Measurements from ENCODE around the gene CHRNA4. TPM values are rescaled to one million over a fixed set of nuclear protein-coding genes. Genes with fewer than 3 reads are reported as not detected.

CHRNA4 gene
- total and polyA plus RNA-seq, 2 of the 13 experiments (the other 11 are each of a cell fraction or from before 2014, with no cell fraction given), result not detected

DNA sequence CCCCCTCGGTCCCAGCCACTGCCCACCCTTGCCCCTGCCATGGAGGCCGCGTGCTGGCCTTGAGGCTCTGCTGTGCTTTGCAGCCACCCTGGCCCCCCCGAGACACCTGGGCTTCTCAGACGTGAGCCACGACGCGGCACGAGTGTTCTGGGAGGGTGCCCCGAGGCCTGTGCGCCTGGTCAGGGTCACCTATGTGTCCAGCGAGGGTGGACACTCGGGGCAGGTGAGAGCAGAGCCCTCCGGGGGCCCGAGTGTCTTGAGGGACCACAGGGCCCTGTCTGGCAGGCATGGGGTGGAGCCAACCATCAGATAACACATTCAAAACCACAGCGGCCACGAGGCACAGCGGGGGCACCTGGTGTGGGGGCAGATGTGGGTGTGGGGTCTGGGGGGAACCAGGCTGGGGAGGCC is 49.3 kb downstream of the CHRNA4 start:
- in situ Hi-C loops (cut with HindIII; ENCODE audit: extremely low pct_ligation_motif_present, low pct_unique_long_range_greater_than_20kb) (no loop called here), intact Hi-C loops (cut with micrococcal nuclease; ENCODE audit: unreplicated experiment) (no loop called here)
- no peaks in the 10 kb centered on the region for H3K79me2 ChIP-seq (ENCODE audit: insufficient read depth, low read length)
- no peak overlapping the region for H3K4me2 ChIP-seq (ENCODE audit: low read depth, low read length)
- no peaks in the 10 kb centered on the region for H3K9me3 ChIP-seq (ENCODE audit: low read length)
- ChIA-PET CTCF (ENCODE audit: low intra/inter-chr PET ratio, low total read pairs) (interaction anchor here (3.4 kb wide), 1 partner anchor 71 kb away, joined by 69 read pairs; no protein-coding TSS in a partner anchor), POLR2A (no interaction called here)
- H3K36me3 ChIP-seq (replicated peaks in 1 of 2; ENCODE audit: control insufficient read depth in 1 of 2, insufficient read depth in 2 of 2, low read length in 2 of 2), result no peaks in the 10 kb centered on the region
- H3K4me3 ChIP-seq (replicated peaks in 1 of 3; ENCODE audit: insufficient read depth in 1 of 3, low read depth in 2 of 3, low read length in 3 of 3), result no peak overlapping the region
- H3K4me1 ChIP-seq (ENCODE audit: insufficient read depth, low read length), result no peaks in the 10 kb centered on the region
- peaks cover 14% of the 10 kb centered on the region; the same call in 1 of the 2 replicates for H4K20me1 ChIP-seq (ENCODE audit: insufficient read depth, low read length)
- WGBS (ENCODE audit: low lambda C conversion rate), result 9% methylated on average over 6 of the region's 18 CpGs
- no TSS peak for BruUV-seq (replicated peaks)
- H2AFZ ChIP-seq (ENCODE audit: low read length), result no peak overlapping the region
- no peak for FAIRE-seq
- no peak for DNase-seq (ENCODE audit: low spot score)
- no peak for ATAC-seq
- no peak overlapping the region for H3K9ac ChIP-seq (ENCODE audit: insufficient read depth, low read depth, low read length)
- no peak overlapping the region for H3K27ac ChIP-seq (ENCODE audit: extremely low read length, insufficient read depth, low read length)
- H3K27me3 ChIP-seq (ENCODE audit: control insufficient read depth in 1 of 2, insufficient read depth in 2 of 2, low read length in 2 of 2), result peaks cover 20 to 72% of the 10 kb centered on the region in 2 experiments
- TF ChIP-seq, protein P1, sequence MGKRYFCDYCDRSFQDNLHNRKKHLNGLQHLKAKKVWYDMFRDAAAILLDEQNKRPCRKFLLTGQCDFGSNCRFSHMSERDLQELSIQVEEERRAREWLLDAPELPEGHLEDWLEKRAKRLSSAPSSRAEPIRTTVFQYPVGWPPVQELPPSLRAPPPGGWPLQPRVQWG (CRISPR knock-in tag; IDR thresholded peaks at IDR 0.05; ENCODE audit: borderline replicate concordance, low read depth), result no peak
- no peak for TF ChIP-seq NFE2 (CRISPR knock-in tag; IDR thresholded peaks at IDR 0.05)
- TF ChIP-seq, protein P2, sequence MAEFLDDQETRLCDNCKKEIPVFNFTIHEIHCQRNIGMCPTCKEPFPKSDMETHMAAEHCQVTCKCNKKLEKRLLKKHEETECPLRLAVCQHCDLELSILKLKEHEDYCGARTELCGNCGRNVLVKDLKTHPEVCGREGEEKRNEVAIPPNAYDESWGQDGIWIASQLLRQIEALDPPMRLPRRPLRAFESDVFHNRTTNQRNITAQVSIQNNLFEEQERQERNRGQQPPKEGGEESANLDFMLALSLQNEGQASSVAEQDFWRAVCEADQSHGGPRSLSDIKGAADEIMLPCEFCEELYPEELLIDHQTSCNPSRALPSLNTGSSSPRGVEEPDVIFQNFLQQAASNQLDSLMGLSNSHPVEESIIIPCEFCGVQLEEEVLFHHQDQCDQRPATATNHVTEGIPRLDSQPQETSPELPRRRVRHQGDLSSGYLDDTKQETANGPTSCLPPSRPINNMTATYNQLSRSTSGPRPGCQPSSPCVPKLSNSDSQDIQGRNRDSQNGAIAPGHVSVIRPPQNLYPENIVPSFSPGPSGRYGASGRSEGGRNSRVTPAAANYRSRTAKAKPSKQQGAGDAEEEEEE (CRISPR knock-in tag; IDR thresholded peaks at IDR 0.05; ENCODE audit: borderline replicate concordance), result no peak
- no peak for TF ChIP-seq TOPORS (CRISPR knock-in tag; IDR thresholded peaks at IDR 0.05)
- no peak for TF ChIP-seq ZNF180 (CRISPR knock-in tag; IDR thresholded peaks at IDR 0.05; ENCODE audit: borderline replicate concordance, low read depth)
- TF ChIP-seq, protein P3, sequence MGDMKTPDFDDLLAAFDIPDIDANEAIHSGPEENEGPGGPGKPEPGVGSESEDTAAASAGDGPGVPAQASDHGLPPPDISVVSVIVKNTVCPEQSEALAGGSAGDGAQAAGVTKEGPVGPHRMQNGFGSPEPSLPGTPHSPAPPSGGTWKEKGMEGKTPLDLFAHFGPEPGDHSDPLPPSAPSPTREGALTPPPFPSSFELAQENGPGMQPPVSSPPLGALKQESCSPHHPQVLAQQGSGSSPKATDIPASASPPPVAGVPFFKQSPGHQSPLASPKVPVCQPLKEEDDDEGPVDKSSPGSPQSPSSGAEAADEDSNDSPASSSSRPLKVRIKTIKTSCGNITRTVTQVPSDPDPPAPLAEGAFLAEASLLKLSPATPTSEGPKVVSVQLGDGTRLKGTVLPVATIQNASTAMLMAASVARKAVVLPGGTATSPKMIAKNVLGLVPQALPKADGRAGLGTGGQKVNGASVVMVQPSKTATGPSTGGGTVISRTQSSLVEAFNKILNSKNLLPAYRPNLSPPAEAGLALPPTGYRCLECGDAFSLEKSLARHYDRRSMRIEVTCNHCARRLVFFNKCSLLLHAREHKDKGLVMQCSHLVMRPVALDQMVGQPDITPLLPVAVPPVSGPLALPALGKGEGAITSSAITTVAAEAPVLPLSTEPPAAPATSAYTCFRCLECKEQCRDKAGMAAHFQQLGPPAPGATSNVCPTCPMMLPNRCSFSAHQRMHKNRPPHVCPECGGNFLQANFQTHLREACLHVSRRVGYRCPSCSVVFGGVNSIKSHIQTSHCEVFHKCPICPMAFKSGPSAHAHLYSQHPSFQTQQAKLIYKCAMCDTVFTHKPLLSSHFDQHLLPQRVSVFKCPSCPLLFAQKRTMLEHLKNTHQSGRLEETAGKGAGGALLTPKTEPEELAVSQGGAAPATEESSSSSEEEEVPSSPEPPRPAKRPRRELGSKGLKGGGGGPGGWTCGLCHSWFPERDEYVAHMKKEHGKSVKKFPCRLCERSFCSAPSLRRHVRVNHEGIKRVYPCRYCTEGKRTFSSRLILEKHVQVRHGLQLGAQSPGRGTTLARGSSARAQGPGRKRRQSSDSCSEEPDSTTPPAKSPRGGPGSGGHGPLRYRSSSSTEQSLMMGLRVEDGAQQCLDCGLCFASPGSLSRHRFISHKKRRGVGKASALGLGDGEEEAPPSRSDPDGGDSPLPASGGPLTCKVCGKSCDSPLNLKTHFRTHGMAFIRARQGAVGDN (CRISPR knock-in tag; IDR thresholded peaks at IDR 0.05), result peak; percentile 7; the same call in 1 of the 2 replicates
- no peak for TF ChIP-seq NCOA1 (CRISPR knock-in tag; IDR thresholded peaks at IDR 0.05)
- TF ChIP-seq PCBP1 (IDR thresholded peaks at IDR 0.05; ENCODE audit: borderline replicate concordance, low read depth, low read length), result 0 out of 2 replicates have a peak, but pooled peaks have one; percentile 55
- TF ChIP-seq JUNB (CRISPR knock-in tag; IDR thresholded peaks at IDR 0.05; ENCODE audit: borderline replicate concordance), result no peak
- TF ChIP-seq ZNF589 (CRISPR knock-in tag; conservative IDR thresholded peaks at IDR 0.05), result no peak
- no peak for TF ChIP-seq ARNTL (CRISPR knock-in tag; IDR thresholded peaks at IDR 0.05)
